NB4 (cell line): ENCODE results near the gene SV2A.
"Not testable (repeated sequence)": the region's sequence is repeated elsewhere in the genome, so short reads cannot be mapped to it uniquely, and the experiment has no call there.

Experiments
- CTCF ChIP-seq: IDR thresholded peaks from one replicate; pipeline ENCODE4 v1.5.1; 2012; ENCODE audit warnings: low read depth, low read length
- MYC ChIP-seq: IDR thresholded peaks from 2 replicates; pipeline ENCODE4 v1.6.1; 2011; ENCODE audit warnings: low read depth, low read length
- POLR2A ChIP-seq: IDR thresholded peaks from 2 replicates; pipeline ENCODE4 v1.6.1; 2011; ENCODE audit warnings: mild to moderate bottlenecking; ENCODE audit not compliant: insufficient read length; ENCODE audit errors: extremely low read depth
- TF ChIP-seq, protein P1 (sequence below): IDR thresholded peaks from 2 replicates; pipeline ENCODE4 v1.6.1; 2011; ENCODE audit warnings: low read depth, low read length

DNA sequence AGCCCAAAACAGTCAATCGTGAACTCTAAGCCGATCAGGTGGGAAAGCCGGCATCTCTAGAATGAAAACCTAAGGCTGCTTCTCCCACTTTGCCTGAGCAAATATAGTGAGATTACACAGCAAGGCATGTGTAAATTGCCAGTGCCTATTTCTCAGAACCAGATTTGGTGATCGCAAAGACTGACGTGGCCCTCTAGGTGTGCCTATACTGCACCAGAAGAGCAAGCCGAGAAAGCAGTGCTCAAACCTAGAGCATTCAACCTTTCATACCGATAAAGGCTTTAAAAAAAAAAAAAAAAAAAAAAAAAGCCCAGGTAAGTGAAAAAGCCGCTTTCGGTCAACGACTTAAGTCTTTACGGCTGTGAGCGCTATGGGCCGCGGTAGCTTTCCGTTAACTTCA lies 57.4 kb downstream of the SV2A start:
- TF ChIP-seq CTCF, POLR2A, MYC: not testable (repeated sequence)
- TF ChIP-seq, protein P1, sequence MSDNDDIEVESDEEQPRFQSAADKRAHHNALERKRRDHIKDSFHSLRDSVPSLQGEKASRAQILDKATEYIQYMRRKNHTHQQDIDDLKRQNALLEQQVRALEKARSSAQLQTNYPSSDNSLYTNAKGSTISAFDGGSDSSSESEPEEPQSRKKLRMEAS: not testable (repeated sequence)
